ENCODE data around the gene NUDCD3.

NUDCD3 gene

GRCh38 chr7:44353668-44354067 lies 136.8 kb downstream of the NUDCD3 start:
- no peak for DNase-seq (ENCODE audit: low read depth in 3 of 3)

GRCh38 chr7:44348851-44349781 lies 141.3 kb downstream of the NUDCD3 start:
- no peak for DNase-seq (ENCODE audit: low read depth in 3 of 3)

- DNase-seq (ENCODE audit: low read depth in 3 of 3), result no peak
These were observed 142.2 kb downstream of the NUDCD3 start for GRCh38 chr7:44348300-44348699.

- no peak for DNase-seq (ENCODE audit: low read depth in 3 of 3)
These were observed 142.8 kb downstream of the NUDCD3 start for GRCh38 chr7:44347546-44348114.

GRCh38 chr7:44346063-44346462 lies 144.4 kb downstream of the NUDCD3 start:
- DNase-seq (ENCODE audit: low read depth in 3 of 3), result no peak

GRCh38 chr7:44341401-44341800 lies 149.1 kb downstream of the NUDCD3 start:
- DNase-seq (ENCODE audit: low read depth in 3 of 3), result no peak

- no peak for DNase-seq (ENCODE audit: low read depth in 3 of 3)
These were observed 151.9 kb downstream of the NUDCD3 start for GRCh38 chr7:44338600-44338999.

GRCh38 chr7:44336491-44336890 lies 154.0 kb downstream of the NUDCD3 start:
- DNase-seq (ENCODE audit: low read depth in 3 of 3), result no peak

- DNase-seq (ENCODE audit: low read depth in 3 of 3), result no peak
These were observed 155.3 kb downstream of the NUDCD3 start for GRCh38 chr7:44335184-44335583.

- DNase-seq (ENCODE audit: low read depth in 3 of 3), result no peak
These were observed 155.7 kb downstream of the NUDCD3 start for GRCh38 chr7:44334734-44335097.

GRCh38 chr7:44333911-44334733 lies 156.3 kb downstream of the NUDCD3 start:
- DNase-seq (ENCODE audit: low read depth in 3 of 3), result no peak

- no peak for DNase-seq (ENCODE audit: low read depth in 3 of 3)
These were observed 158.8 kb downstream of the NUDCD3 start for GRCh38 chr7:44331682-44332081.

GRCh38 chr7:44330331-44330730 lies 160.1 kb downstream of the NUDCD3 start:
- DNase-seq (ENCODE audit: low read depth in 3 of 3), result no peak

- DNase-seq (ENCODE audit: low read depth in 3 of 3), result no peak
These were observed 160.6 kb downstream of the NUDCD3 start for GRCh38 chr7:44329888-44330287.
